ENCODE results near the gene NSG1.

The NSG1 gene, protein sequence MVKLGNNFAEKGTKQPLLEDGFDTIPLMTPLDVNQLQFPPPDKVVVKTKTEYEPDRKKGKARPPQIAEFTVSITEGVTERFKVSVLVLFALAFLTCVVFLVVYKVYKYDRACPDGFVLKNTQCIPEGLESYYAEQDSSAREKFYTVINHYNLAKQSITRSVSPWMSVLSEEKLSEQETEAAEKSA

DNA sequence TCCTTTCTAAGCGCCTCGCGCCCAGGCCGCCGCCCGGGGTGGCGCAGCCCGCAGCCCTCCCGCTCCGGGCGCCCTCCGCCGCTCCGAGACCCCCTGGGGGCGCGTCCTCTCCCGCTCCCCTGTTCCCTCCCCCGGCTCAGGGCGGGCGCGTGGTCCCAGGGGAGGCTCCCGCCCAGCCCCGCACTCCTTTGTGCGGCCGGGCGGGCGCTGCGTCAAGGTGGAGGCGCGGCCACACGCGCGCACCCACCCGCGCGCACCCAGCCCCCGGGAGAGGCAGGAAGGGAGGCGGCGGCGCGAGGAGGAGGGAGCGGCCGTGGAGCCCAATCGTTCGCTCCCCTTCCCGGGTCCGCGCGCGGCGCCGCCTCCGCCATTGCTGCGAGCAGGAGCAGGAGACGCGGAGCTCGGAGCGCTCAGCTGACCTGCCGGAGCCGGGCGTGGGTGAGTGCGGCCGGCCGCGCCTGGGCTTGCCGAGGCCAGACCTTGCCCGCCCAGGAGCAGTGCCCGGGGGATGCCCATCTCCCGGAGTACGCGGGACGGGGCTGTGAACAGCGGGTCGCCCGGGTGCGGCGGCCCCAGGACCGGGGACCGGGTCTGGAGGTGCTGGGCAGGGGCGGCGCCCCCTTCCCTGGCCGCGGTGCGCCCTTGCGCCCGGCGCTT lies at the start of gene NSG1:
Gene NSG1 (plus strand): TSS at position 367 of the 657 bp plus-strand sequence. CDS start 528 bp downstream, outside the sequence.
- peak within 1 kb of the TSS; percentile 58; the same call in 1 of the 2 replicates for H3K27ac ChIP-seq
- TF ChIP-seq, protein P1, sequence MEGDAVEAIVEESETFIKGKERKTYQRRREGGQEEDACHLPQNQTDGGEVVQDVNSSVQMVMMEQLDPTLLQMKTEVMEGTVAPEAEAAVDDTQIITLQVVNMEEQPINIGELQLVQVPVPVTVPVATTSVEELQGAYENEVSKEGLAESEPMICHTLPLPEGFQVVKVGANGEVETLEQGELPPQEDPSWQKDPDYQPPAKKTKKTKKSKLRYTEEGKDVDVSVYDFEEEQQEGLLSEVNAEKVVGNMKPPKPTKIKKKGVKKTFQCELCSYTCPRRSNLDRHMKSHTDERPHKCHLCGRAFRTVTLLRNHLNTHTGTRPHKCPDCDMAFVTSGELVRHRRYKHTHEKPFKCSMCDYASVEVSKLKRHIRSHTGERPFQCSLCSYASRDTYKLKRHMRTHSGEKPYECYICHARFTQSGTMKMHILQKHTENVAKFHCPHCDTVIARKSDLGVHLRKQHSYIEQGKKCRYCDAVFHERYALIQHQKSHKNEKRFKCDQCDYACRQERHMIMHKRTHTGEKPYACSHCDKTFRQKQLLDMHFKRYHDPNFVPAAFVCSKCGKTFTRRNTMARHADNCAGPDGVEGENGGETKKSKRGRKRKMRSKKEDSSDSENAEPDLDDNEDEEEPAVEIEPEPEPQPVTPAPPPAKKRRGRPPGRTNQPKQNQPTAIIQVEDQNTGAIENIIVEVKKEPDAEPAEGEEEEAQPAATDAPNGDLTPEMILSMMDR (conservative IDR thresholded peaks at IDR 0.05), result no peak

DNA sequence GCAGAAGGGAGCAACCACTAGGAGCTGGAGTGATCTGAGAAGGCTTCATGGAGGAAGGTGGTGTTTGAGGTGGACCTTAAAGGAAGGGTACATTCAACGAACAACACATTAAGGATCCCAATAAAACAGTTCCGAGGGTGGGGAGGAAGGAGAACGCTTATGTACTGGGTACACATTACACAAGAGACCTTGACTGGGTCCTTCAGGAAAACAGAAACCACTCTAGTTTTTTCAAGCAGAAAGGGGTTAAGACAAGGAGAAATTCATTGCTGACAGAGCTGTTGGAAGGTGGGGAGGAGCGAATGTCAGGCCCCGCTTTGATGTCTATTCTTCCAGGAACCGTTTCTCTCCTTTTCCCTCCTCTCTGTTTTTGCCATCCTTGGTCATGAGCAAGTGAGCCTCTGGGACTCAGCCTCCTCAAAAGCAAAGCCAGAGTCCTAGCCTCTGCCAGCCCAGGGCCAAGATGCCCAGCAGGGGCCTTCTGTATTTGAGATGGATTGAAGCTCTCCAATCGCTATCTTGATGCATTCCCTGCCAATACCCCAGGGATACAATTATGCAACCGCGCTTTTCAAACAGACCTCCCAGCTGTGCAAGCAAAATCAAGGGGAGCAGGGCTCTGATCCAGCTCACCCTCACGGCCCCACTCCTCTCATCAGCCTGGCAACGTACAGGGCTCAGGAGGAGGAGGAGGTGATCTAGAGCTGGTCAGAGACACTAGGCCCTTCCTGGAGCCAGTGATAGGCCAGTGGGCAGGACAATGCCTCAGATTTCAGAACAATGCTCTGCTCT lies 48.5 kb upstream of the NSG1 start:
- H3K27ac ChIP-seq, result no peak overlapping the region
- TF ChIP-seq, protein P1 (conservative IDR thresholded peaks at IDR 0.05), result no peak

DNA sequence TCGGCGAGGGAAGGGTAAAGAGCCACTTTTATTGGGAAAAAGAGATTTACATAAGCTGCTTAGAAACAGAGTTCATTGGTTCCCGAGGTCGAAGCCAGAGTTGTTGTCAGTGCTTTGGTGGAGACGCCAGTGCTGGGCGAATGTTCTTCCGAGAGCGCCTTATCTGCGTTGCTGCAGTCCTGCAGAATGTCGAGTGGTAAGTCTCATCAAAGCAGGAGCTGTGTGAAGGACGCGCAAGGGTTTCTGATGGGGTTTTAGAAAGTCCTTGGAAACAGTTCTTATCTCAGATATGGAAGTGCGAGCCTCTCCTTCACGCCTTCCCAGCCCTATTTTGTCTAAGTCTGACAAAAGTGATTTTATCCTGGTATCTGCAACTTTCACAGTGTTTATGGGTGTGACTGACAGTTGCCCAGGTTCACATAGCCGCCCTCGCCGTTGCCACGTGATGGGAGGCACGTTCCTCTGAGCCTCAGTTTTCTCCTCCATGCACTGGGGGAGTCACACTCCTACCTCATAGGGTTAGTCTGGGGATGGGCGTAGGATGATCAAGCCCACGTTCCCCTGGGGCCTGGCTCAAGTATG lies 47.3 kb upstream of the NSG1 start:
- no peak overlapping the region for H3K27ac ChIP-seq
- TF ChIP-seq, protein P1 (conservative IDR thresholded peaks at IDR 0.05), result no peak

DNA sequence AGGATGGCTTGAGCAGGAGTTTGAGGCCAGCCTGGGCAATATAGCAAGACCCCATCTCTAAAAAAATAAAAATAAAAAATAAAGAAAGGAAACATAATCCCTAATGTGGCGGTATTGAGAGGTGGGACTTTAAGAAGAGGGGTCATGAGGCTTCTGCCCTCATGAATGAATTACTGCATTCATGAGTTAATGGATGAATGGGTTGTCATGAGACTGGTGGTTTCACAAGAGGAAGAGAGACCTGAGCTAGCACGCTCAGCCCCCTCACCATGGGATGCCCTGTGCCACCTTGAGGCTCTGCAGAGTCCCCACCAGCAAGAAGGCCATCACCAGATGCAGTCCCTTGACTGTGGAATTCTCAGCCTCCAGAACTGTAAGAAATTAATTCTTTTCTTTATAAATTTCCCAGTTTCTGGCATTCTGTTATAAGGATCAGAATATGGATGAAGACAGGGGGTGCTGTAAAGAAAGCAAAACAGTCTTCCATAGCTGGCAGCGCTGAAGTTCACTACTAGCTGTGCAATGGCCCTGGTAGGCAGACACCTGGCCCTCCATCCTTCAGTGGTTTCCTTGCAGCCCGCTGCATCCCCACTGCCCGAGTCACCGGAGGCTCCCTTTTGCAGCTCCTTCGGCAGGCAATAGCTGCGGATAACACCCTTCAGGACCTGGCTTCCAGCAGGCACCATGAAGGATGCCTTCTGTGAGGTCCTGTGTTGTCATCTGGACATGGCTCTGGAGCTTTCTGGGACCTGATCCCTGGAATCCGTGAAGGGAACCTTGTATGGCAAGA lies 44.8 kb upstream of the NSG1 start:
- TF ChIP-seq, protein P1 (conservative IDR thresholded peaks at IDR 0.05), result no peak
- H3K27ac ChIP-seq, result no peak overlapping the region

DNA sequence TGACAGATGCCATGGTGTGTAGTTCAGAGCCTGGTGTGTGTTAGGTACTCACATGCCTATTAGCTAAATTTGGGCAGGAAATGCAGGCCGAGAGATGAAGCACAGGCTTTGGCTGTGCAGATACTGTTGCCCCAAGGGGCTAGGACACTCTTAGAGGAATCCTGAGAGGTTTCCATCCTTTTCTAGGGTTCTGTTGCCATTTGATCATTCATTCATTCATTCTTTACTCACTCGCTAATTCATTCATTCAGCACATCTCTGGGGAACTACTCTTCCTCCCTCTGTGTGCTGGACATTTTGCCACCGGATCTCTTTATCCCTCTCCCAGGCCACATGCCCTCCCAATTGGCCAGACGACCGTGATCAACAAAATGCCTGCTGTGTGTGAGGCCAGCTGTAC lies 43.9 kb upstream of the NSG1 start:
- TF ChIP-seq, protein P1 (conservative IDR thresholded peaks at IDR 0.05), result no peak
- H3K27ac ChIP-seq, result no peak overlapping the region

DNA sequence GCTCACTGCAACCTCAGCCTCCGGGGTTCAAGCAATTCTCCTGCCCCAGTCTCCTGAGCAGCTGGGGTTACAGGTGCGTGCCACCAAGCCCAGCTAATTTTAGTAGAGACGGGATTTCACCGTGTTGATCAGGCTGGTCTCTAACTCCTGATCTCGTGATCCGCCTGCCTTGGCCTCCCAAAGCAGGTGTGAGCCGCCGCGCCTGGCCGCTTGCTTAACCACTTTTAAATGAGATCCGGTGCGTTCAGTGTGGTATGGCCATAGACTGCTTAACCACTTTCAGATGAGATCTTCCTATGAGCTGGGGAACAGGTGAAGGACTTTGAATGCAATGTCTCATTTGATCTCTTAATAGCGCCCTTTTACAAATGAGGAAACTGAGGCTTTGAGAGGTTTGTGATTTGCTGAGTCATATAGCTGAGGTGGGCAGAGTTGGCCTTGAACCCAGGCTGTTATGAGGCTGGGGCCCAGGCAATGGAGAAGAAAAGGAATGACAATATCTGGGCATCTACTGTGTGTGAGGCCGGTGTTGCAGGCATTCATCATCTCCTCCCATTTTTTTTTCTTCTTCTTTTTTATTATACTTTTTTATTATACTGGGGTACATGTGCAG lies 41.9 kb upstream of the NSG1 start:
- TF ChIP-seq, protein P1 (conservative IDR thresholded peaks at IDR 0.05), result no peak
- H3K27ac ChIP-seq, result no peak overlapping the region

Measured in VCaP (cell line).